ENCODE results near the gene TAB3.

The TAB3 gene

GRCh38 chrX:30881797-30882196 is 7.3 kb downstream of the TAB3 start:
- peak; percentile 98 for FAIRE-seq

DNA sequence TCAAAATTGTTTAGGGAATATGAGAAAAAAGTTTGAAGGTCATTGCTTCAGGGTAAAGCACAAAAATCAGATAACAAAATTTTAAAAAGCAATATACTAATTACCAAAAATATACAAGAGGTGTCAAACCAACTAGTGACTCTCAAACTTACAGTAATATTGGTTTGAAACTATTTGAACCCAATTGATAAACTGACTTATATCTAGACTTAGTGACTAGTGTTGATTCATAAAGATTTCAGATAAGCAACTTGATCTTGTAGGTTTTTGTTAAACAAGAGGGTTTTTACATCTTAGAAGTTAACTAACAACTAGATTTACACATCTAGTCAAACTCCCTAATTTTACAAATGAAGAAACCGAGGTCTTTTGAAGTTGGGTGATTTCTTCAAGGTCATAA is 7.7 kb downstream of the TAB3 start:
- FAIRE-seq: no peak

DNA sequence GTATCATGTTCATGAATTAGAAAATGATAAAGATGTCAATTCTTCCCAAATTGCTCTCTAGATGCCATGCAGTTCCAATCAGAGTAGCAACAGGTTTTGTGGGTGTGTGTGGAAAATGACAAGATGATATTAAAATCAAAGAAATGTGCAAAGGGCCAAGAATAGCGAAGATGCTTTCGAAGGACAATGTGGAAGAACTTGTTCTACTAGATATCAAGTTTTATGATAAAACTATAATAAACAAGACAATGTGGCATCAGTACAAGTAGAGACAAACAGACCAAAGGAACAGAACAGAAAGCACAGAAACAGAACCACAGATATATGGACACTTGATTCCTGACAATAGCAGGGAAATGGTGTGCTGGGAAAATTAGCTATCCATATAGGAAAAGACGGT is 9.0 kb downstream of the TAB3 start:
- FAIRE-seq: no peak

- FAIRE-seq: no peak
Measured at GRCh38 chrX:30876367-30876766, 12.7 kb downstream of the TAB3 start.

DNA sequence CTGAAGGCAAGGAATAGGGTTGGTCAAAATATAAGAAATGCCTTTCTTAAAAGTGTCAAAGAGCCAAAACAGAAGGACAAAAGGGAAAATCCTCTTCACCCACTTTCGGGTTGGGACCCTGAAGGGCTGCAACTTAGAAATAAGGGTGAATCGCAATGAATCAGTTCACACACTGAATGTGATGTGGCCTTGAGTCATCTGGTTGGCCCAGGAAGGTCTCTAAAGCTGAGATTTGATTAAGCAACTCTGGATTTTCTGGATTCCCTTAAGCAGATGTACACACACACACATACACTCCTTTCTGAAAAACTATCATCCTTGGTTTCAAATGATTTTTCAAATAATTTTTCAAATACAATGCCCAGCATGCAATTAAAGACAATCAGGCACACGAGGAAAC is 13.1 kb downstream of the TAB3 start:
- no peak for FAIRE-seq

DNA sequence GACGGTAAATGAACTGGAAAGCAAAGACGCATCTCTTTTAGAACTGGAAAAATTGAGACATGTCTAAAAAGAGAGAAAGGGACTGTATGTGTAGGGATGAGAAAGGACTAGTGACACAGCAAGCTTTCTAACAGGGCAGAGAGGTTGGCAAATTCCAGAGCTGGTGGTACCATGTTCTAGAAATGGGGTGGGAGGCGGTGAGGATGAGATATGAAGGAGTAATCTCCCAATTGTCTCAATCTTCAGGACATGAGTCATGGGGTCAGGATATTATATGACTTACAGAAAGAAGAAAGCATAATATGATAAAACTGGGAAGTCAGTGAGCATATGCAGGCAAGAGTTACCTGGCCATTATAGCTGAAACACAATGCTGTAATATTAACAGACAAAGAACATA is 14.2 kb downstream of the TAB3 start:
- FAIRE-seq: no peak

DNA sequence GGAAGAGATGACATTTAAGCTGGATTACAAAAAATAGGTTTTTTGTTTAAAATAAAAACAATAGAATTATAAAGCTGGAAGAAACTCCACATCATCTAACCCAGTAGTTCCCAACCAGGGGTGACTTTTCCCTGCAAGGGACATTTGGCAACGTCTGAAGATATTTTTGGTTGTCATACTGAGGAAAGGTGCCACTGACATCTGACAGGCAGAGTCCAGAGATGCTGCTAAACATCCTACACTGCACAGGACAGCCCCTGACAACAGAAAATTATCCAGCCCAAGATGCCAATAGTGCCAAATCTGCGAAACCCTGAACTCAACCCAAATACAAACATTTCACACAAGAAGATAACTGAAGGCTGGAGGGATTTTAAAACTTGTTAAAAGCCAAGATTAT is 18.5 kb downstream of the TAB3 start:
- FAIRE-seq: no peak

GRCh38 chrX:30865612-30866011 is 23.4 kb downstream of the TAB3 start:
- FAIRE-seq: no peak

- FAIRE-seq: no peak
Measured at GRCh38 chrX:30865015-30865414, 24.0 kb downstream of the TAB3 start.

- no peak for FAIRE-seq
Measured at GRCh38 chrX:30864383-30864785, 24.7 kb downstream of the TAB3 start.

GRCh38 chrX:30863974-30864373 is 25.1 kb downstream of the TAB3 start:
- no peak for FAIRE-seq

DNA sequence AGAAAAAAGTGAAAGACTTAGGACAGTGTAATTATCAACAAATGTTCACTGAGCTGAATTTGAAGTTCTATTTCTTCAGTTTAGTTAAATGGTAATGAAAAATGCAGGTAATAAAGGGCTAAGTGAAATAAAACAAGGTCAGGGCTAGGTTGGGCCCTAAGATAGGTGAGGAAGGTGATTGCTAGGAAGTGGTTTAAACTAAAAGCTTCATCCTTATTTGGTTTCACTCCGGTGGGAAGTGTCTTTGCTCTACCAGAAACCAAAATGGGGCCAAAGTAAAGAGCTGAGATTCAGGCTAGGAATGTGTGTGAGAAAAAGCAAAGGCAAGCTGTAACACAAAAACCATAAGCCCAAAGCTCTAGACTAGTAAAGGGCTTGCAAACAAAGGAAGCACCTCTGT is 31.0 kb downstream of the TAB3 start:
- FAIRE-seq: no peak

DNA sequence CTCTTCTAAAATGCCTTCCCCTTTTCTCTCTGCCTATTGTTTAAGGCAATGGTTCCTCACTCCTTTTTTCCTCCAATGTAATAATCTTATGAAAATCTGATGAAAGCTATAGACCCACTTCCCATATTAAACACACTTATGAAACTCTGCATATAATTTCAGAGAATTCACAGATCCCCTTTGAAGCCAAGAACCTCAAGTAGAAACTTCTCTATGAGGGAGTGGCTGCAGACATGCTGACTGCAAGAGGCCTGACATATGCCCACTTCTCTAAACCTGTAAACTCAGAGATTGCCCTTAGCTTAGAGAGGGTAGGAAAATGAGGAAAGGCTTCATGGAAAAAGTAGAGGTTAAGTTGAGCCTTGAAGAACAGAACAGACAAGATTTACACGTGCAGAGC is 37.6 kb downstream of the TAB3 start:
- FAIRE-seq: no peak

- no peak for FAIRE-seq
Measured at GRCh38 chrX:30835373-30835772, 53.7 kb downstream of the TAB3 start.

DNA sequence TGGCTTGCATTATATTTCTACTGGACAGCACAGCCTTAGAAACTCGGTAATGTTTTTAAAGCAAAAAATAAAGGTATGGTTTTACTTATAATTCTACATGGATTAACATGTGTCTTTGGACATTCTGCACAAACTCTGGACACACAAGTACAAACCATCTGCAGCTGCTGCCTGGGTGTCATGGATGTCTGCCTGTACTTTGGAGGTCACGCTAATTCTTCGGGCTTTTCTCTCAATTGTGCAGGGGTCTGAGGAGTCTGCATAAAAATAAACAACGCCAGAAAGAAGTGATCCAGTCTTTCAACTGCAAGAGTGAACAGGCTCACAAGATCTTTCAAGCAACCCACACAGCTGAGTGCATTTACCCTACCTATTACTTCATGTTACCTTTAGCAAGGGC is 55.2 kb downstream of the TAB3 start:
- no peak for FAIRE-seq

GRCh38 chrX:30831082-30831481 is 58.0 kb downstream of the TAB3 start:
- no peak for FAIRE-seq

DNA sequence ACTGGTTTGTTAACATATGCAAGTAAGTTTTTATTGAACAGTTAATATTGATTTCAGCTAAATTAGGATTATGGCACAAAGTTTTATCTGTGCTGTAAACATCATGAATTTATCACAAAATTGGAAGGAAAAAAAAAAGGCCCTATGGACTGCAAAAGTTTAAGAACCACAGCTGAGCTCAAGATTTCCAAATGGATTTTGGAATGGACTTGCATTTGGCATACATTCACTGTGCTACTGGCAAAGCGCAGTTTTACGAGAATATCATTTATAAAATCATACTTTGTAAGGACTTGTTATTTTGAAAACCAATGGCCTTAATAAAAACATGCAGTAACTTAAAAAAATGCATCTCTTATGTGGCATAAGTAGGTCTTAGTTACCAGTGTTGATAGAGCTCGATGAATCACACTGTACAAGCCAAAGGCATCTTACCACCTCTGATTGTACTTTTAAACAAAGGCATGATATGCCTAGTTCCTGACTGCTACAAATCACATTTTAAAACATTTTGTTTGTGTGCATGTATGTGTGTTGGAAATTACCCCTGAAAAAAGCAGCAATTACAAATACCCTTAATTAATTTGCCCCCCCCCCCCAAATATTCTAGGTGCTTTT is 58.6 kb downstream of the TAB3 start:
- FAIRE-seq: peak; percentile 38

DNA sequence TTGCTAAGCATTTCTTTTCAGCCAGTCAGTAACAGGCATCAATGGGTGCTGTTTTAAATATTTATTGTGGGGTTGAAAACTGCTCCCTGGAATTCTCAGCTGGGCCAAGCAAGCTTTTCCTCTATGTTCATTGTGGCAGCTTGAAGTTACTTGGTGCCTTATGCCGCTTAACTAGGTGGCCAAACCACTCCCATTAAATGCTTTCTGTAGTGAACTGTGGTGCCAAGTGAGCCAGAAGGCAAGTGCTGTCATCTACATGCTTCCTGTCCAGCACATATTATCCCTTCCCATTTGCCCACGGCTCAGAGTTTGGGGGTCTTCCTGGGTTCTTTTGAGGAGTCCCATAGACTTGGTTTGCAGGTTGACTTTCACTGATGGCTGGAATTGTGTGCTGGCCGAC is 64.8 kb downstream of the TAB3 start:
- FAIRE-seq: no peak

DNA sequence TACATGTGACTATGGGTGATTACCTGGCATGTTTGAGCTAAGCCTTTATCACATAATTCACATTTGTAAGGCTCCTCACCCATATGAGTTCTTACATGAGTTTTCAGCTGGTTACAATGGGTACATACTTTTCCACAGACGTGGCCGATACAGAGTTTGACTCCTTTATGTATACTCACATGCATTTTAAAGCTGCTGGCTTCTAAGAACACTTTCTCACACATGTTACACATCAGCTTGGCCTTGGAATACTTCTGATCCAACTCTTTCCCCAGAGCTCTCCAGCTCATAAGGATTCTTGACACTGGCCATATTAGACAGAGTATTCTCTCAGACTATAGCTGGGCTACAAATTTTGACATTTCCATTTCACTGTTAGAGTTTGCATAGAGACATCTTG is 66.3 kb downstream of the TAB3 start:
- FAIRE-seq: no peak

- no peak for FAIRE-seq
Measured at GRCh38 chrX:30822068-30822681, 66.9 kb downstream of the TAB3 start.

DNA sequence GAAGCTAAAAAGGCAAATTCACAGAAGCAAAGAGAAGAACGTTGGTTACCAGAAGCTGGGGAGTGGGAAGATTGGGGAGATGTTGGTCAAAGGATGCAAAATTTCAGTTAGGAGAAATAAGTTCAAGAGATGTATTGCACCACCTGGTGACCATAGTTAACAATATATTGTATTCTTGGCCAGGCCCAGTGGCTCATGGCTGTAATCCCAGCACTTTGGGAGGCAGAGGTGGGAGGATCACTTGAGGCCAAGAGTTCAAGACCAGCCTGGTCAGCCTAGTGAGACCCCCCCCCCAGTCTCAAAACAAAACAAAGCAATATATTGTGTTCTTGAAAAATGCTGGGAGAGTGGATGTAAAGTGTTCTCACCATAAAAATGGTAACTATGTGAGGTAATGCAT is 67.9 kb downstream of the TAB3 start:
- FAIRE-seq: no peak

GRCh38 chrX:30819080-30819479 is 70.0 kb downstream of the TAB3 start:
- no peak for FAIRE-seq

GRCh38 chrX:30816079-30816478 is 73.0 kb downstream of the TAB3 start:
- FAIRE-seq: no peak

DNA sequence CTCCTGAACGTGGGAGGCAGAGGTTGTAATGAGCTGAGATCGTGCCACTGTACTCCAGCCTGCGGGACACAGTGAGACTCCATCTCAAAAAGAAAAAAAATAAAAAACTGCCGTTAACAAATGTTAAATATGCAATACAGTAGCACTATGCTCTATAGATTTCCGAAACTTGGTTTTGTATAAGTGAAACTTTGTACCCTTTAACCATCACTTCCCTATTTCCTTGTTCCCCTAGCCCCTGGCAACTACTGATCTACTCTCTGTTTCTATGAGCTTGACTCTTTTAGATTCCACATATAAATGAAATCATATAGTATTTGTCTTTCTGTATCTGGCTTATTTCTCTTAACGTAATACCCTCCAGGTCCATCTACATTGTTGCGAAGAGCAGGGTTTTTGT is 74.1 kb downstream of the TAB3 start:
- FAIRE-seq: peak; percentile 13

DNA sequence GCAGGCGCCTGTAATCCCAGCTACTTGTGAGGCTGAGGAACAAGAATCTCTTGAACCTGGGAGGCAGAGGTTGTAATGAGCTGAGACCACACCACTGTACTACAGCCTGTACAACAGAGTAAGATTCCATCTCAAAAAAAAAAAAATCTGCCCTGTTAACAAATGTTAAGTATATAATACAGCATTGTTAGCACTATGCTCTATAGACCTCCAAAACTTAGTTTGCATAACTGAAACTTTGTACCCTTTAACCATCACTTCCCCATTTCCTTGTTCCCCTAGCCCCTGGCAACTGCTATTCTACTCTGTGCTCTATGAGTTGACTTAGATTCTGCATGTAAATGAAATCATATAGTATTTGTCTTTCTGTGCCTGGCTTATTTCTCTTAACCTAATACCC is 76.7 kb downstream of the TAB3 start:
- no peak for FAIRE-seq

All from islet of Langerhans (tissue), 1 donor.